MM.1S (cell line): ENCODE measurements around the gene SNRPA.

Experiments used
- CTCF ChIP-seq: fragments of 300-600 bp; sonication (generic); IDR thresholded peaks from 2 replicates; pipeline ENCODE4 v1.5.1; 2016; ENCODE audit warnings: antibody characterized with exemption, low read length, mixed read lengths
- EZH2phosphoT487 ChIP-seq: fragments of 300-600 bp; sonication (generic); IDR thresholded peaks from 2 replicates; pipeline ENCODE4 v1.6.1; 2018; ENCODE audit warnings: antibody characterized with exemption, low read length

GRCh38 chr19:40781140-40781539 lies 30.1 kb downstream of the SNRPA start:
- TF ChIP-seq CTCF (no peak), EZH2phosphoT487 (no peak)
